Common myeloid progenitor, CD34-positive (primary cell): ENCODE results near the gene MDGA2.

Experiments
- CTCF ChIA-PET: fragments of 350-600 bp; sonication (Branson Sonifier 250); formaldehyde crosslinking; loops from one replicate; lab custom pipeline; 2021; ENCODE audit warnings: antibody characterized with exemption; lab: Charles Lee
- POLR2A ChIA-PET: fragments of 350-600 bp; sonication (Branson Sonifier 250); formaldehyde crosslinking; loops from one replicate; lab custom pipeline; 2021; ENCODE audit warnings: antibody characterized with exemption; lab: Charles Lee
- DNase-seq, 3 donors: peaks; one replicate each; pipeline versions ENCODE4 v3.0.0 to v3.0.0-alpha.2; 2013
- H3K27ac ChIP-seq, 2 experiments: 1 replicate in 1 of 2; 2 replicates in 1 of 2; pipeline ENCODE4 v1.7.0; 2013; ENCODE audit warnings: inconsistent platforms in 2 of 2, low read length in 2 of 2, mild to moderate bottlenecking in 2 of 2, low read depth in 1 of 2, moderate library complexity in 1 of 2; ENCODE audit not compliant: severe bottlenecking in 2 of 2, insufficient read depth in 1 of 2, poor library complexity in 1 of 2
- H3K27me3 ChIP-seq, 5 experiments: replicated peaks in 2 of 5; 1 replicate in 3 of 5; 2 replicates in 2 of 5; pipeline versions ENCODE4 v1.6.1 to v1.7.0; 2013; ENCODE audit warnings: low read length in 4 of 5, mild to moderate bottlenecking in 2 of 5, moderate library complexity in 2 of 5, inconsistent platforms in 1 of 5; ENCODE audit not compliant: insufficient read depth in 5 of 5, control insufficient read depth in 4 of 5
- H3K36me3 ChIP-seq, 4 experiments: 1 replicate in 2 of 4; 2 replicates in 2 of 4; pipeline versions ENCODE4 v1.6.1 to v1.7.0; 2013; ENCODE audit warnings: low read length in 3 of 4, control low read depth in 1 of 4, mild to moderate bottlenecking in 1 of 4; ENCODE audit not compliant: control insufficient read depth in 4 of 4, insufficient read depth in 4 of 4
- H3K4me1 ChIP-seq, 4 experiments: 1 replicate in 3 of 4; 2 replicates in 1 of 4; pipeline versions ENCODE4 v1.6.1 to v1.7.1; 2013; ENCODE audit warnings: low read length in 3 of 4, mild to moderate bottlenecking in 3 of 4, control low read depth in 1 of 4, inconsistent platforms in 1 of 4, moderate library complexity in 1 of 4; ENCODE audit not compliant: control insufficient read depth in 4 of 4, insufficient read depth in 4 of 4; ENCODE audit errors: control extremely low read depth in 1 of 4
- H3K4me3 ChIP-seq, 7 experiments: 1 replicate in 4 of 7; 2 replicates in 3 of 7; pipeline versions ENCODE4 v1.5.1 to v1.7.0; 2013; ENCODE audit warnings: mild to moderate bottlenecking in 7 of 7, low read length in 6 of 7, moderate library complexity in 6 of 7, inconsistent platforms in 2 of 7, low read depth in 2 of 7, control low read depth in 1 of 7; ENCODE audit not compliant: insufficient read depth in 4 of 7, control insufficient read depth in 1 of 7; ENCODE audit errors: extremely low read depth in 1 of 7
- H3K9me3 ChIP-seq, 5 experiments: 1 replicate in 4 of 5; 2 replicates in 1 of 5; pipeline versions ENCODE4 v1.6.1 to v1.7.1; 2013; ENCODE audit warnings: low read length in 4 of 5, mild to moderate bottlenecking in 2 of 5, inconsistent platforms in 1 of 5, low read depth in 1 of 5, moderate library complexity in 1 of 5; ENCODE audit not compliant: control insufficient read depth in 4 of 5, insufficient read depth in 2 of 5; ENCODE audit errors: control extremely low read depth in 1 of 5
- WGBS: methylation state at CpG from one replicate; pipeline ENCODE4 v1.1.5; 2013; ENCODE audit not compliant: insufficient coverage; 5-methylcytosine and 5-hydroxymethylcytosine counted together

MDGA2 gene

DNA sequence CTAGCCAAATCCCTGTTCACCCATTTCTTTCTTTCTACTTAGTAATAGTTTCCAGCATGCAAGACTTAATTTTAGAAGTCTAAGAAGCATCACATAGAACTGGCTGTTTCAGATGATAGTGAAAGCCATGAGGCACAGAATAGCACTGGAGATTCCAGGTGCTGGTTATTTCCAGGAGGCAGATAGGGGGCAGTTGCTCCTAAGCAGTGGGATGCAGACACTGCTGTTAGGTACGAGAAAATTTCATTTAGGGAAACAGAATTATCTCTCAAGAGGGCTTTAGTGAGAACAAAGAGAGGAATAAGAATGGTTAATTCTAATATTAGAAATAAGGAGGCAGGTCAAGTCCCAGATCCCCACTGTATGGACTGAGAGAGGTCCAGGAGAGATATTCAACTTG lies 3.6 kb upstream of the MDGA2 start:
- WGBS = no CpG with 5 or more reads among the region's 1 CpG
- no peaks in the 10 kb centered on the region for H3K36me3 ChIP-seq
- H3K27me3 ChIP-seq = peaks cover 11 to 61% (median 30%) of the 10 kb centered on the region in 5 experiments
- no peak overlapping the region for H3K4me3 ChIP-seq
- no peaks in the 10 kb centered on the region for H3K9me3 ChIP-seq
- ChIA-PET CTCF (no interaction called here), POLR2A (no interaction called here)
- peaks cover 0 to 24% (median 23%) of the 10 kb centered on the region in 4 experiments for H3K4me1 ChIP-seq
- no peak for DNase-seq
- H3K27ac ChIP-seq = no peak overlapping the region

DNA sequence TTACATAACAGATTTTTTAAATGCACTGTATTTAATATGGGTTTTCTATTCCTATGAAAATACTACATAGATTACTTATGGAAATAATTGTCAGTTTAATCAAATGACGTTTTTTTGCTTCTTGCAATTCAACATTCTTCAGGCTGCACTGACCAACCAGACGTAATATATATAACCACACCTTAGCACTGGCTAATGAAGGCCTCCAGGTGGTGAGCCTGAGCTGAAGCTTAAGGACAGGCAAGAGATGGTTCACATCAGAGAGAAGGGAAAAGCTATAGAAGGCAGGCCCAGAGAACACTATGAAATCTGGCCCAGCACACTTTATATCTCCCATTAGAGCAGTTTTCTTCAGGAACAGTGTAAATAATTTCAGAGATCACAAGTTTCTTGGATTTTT lies 2.8 kb upstream of the MDGA2 start:
- Histone ChIP-seq H3K27ac (no peak overlapping the region), H3K27me3 (peaks cover 11 to 70% (median 34%) of the 10 kb centered on the region in 5 experiments), H3K4me3 (no peak overlapping the region), H3K9me3 (no peaks in the 10 kb centered on the region), H3K4me1 (peaks cover 0 to 27% (median 24%) of the 10 kb centered on the region in 4 experiments), H3K36me3 (no peaks in the 10 kb centered on the region)
- ChIA-PET POLR2A (no interaction called here), CTCF (no interaction called here)
- DNase-seq = no peak
- no CpG with 5 or more reads among the region's 2 CpGs for WGBS

- POLR2A ChIA-PET = no interaction called here
- DNase-seq = no peak
- peaks cover 0 to 27% (median 24%) of the 10 kb centered on the region in 4 experiments for H3K4me1 ChIP-seq
- 2% methylated on average over 14 of the region's 15 CpGs for WGBS
- H3K9me3 ChIP-seq = no peaks in the 10 kb centered on the region
- peaks cover 11 to 82% (median 46%) of the 10 kb centered on the region in 5 experiments for H3K27me3 ChIP-seq
- CTCF ChIA-PET = interaction anchor here (0.8 kb wide), 1 partner anchor 24 kb away, joined by 3 read pairs; no protein-coding TSS in a partner anchor
- no peak overlapping the region for H3K27ac ChIP-seq
- no peaks in the 10 kb centered on the region for H3K36me3 ChIP-seq
- peak overlapping the region in 5 of 7 experiments; percentile 31 to 72 (median 59) for H3K4me3 ChIP-seq
Observed at GRCh38 chr14:47676315-47676617, 861 bp upstream of the MDGA2 start.

- Histone ChIP-seq H3K27me3 (peaks cover 11 to 81% (median 47%) of the 10 kb centered on the region in 5 experiments), H3K4me1 (peaks cover 0 to 27% (median 24%) of the 10 kb centered on the region in 4 experiments), H3K4me3 (peak overlapping the region in 6 of 7 experiments; percentile 42 to 74 (median 53)), H3K9me3 (no peaks in the 10 kb centered on the region), H3K36me3 (no peaks in the 10 kb centered on the region), H3K27ac (no peak overlapping the region)
- POLR2A ChIA-PET = interaction anchor here (0.6 kb wide), 1 partner anchor 191 kb away, joined by 3 read pairs; no protein-coding TSS in a partner anchor
- under 1% methylated on average over 43 of the region's 81 CpGs for WGBS
- CTCF ChIA-PET = no interaction called here
- peak in 2 of 3 donors; percentile 29 to 35 for DNase-seq
Observed at GRCh38 chr14:47674543-47675465, 601 bp downstream of the MDGA2 start.

- no peaks in the 10 kb centered on the region for H3K9me3 ChIP-seq
- peak overlapping the region in 6 of 7 experiments; percentile 42 to 74 (median 53) for H3K4me3 ChIP-seq
- no peaks in the 10 kb centered on the region for H3K36me3 ChIP-seq
- WGBS = under 1% methylated on average over 36 of the region's 36 CpGs
- H3K27me3 ChIP-seq = peaks cover 11 to 76% (median 50%) of the 10 kb centered on the region in 5 experiments
- no peak overlapping the region for H3K27ac ChIP-seq
- peak in 2 of 3 donors; percentile 26 to 33 for DNase-seq
- CTCF ChIA-PET = no interaction called here
- POLR2A ChIA-PET = interaction anchor here (0.6 kb wide), 1 partner anchor 191 kb away, joined by 3 read pairs; no protein-coding TSS in a partner anchor
- peaks cover 0 to 27% (median 24%) of the 10 kb centered on the region in 4 experiments for H3K4me1 ChIP-seq
Observed at GRCh38 chr14:47674148-47674542, 1.3 kb downstream of the MDGA2 start.

DNA sequence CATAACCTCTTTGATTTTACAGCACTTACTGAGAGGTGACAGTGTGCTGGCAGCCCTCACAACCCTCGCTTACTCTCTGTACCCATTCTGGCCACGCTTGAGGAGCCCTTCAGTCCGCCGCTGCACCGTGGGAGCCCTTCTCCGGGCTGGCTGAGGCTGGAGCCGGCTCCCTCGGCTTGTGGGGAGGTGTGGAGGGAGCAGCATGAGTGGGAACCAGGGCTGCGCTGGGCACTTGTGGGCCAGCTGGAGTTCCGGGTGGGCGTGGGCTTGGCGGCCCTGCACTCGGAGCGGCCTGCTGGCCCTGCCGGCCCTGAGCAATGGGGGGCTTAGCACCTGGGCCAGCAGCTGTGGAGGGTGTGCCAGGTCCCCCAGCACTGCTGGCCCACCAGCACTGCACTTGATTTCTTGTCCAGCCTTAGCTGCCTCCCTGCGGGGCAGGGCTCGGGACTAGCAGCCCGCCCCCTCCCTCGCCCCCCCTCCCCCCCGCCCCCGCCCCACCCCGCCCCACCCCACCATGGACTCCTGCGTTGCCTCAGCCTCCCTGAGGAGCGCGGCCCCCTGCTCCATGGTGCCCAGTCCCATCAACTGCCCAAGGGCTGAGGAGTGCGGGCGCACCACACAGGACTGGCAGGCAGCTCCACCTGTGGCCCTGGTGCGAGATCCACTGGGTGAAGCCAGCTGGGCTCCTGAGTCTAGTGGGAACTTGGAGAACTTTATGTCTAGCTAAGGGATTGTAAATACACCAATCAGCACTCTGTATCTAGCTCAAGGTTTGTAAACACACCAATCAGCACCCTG lies 9.9 kb downstream of the MDGA2 start:
- H3K9me3 ChIP-seq = no peaks in the 10 kb centered on the region
- no peak for DNase-seq
- no peaks in the 10 kb centered on the region for H3K36me3 ChIP-seq
- H3K4me1 ChIP-seq = no peaks in the 10 kb centered on the region
- H3K27ac ChIP-seq = no peak overlapping the region
- H3K27me3 ChIP-seq = peaks cover 0 to 10% (median 1%) of the 10 kb centered on the region in 5 experiments
- WGBS = 93% methylated on average over 19 of the region's 28 CpGs
- no peak overlapping the region for H3K4me3 ChIP-seq
- POLR2A ChIA-PET = no interaction called here
- CTCF ChIA-PET = no interaction called here
